ENCODE measurements around the gene CCR4.

GRCh38 chr3:32991781-32992180, 40.3 kb downstream of the CCR4 start:
- TF ChIP-seq CTCF (IDR thresholded peaks at IDR 0.05) (no peak), POLR2A (IDR thresholded peaks at IDR 0.05) (no peak)
